H1 (cell line): ENCODE data around the gene B9D1. TPM values are rescaled to one million over a fixed set of nuclear protein-coding genes. Genes with fewer than 3 reads are reported as not detected.

Experiments
- CTCF ChIA-PET: fragments of 300-600 bp; sonication (Branson Sonifier 250); formaldehyde crosslinking; loops from one replicate; lab custom pipeline; 2021; ENCODE audit not compliant: partially characterized antibody; lab: Charles Lee
- POLR2A ChIA-PET: fragments of 300-600 bp; sonication (Branson Sonifier 250); formaldehyde crosslinking; loops from one replicate; lab custom pipeline; 2021; ENCODE audit warnings: inconsistent platforms; ENCODE audit not compliant: partially characterized antibody; lab: Charles Lee
- DNase-seq, 2 experiments: peaks; one replicate each; pipeline versions ENCODE4 v3.0.0 to v3.0.0-alpha.2; 2010 to 2022; ENCODE audit warnings: low spot score in 2 of 2, low read depth in 1 of 2, mixed read lengths in 1 of 2
- FAIRE-seq: peaks from 2 replicates; lab custom pipeline; 2011; peaks lifted over from hg19 to GRCh38; lab: Jason Lieb, UNC
- H2AFZ ChIP-seq: 2 replicates; pipeline ENCODE4 v1.8.1; 2012; ENCODE audit warnings: low read length, inconsistent platforms
- H2AK5ac ChIP-seq: 2 replicates; pipeline ENCODE4 v1.6.1; 2013; ENCODE audit warnings: low read depth, low read length
- H2BK120ac ChIP-seq: replicated peaks from 2 replicates; pipeline ENCODE3; 2013; ENCODE audit warnings: low read depth, low read length, inconsistent platforms
- H2BK12ac ChIP-seq: 2 replicates; pipeline ENCODE4 v1.6.1; 2013; ENCODE audit warnings: low read depth, low read length
- H2BK15ac ChIP-seq: 2 replicates; pipeline ENCODE4 v1.6.1; 2013; ENCODE audit warnings: low read length
- H2BK20ac ChIP-seq: 2 replicates; pipeline ENCODE4 v1.6.1; 2013; ENCODE audit warnings: low read length
- H2BK5ac ChIP-seq: 2 replicates; pipeline ENCODE4 v1.6.1; 2013; ENCODE audit warnings: low read depth, low read length
- H3K14ac ChIP-seq: 2 replicates; pipeline ENCODE4 v1.6.1; 2013; ENCODE audit warnings: inconsistent platforms; ENCODE audit not compliant: insufficient read length
- H3K18ac ChIP-seq: 2 replicates; pipeline ENCODE4 v1.6.1; 2013; ENCODE audit warnings: low read length; ENCODE audit errors: extremely low read depth
- H3K23ac ChIP-seq: 2 replicates; pipeline ENCODE4 v1.6.1; 2013; ENCODE audit warnings: inconsistent platforms; ENCODE audit not compliant: insufficient read length
- H3K23me2 ChIP-seq: 2 replicates; pipeline ENCODE4 v1.6.1; 2013; ENCODE audit warnings: low read depth, low read length
- H3K27ac ChIP-seq: 2 replicates; pipeline ENCODE4 v1.6.1; 2011; ENCODE audit warnings: low read depth, low read length, inconsistent platforms
- H3K27me3 ChIP-seq, 4 experiments: replicated peaks in 1 of 4; 1 replicate in 1 of 4; 2 replicates in 3 of 4; pipeline versions ENCODE4 v1.6.1 to v1.8.1; 2011 to 2013; ENCODE audit warnings: low read length in 3 of 4, mild to moderate bottlenecking in 3 of 4, inconsistent platforms in 2 of 4, mixed read lengths in 2 of 4, moderate library complexity in 1 of 4; ENCODE audit not compliant: control insufficient read depth in 3 of 4, insufficient read depth in 3 of 4; ENCODE audit errors: extremely low read depth in 1 of 4
- H3K36me3 ChIP-seq, 4 experiments: 2 replicates each; pipeline versions ENCODE4 v1.6.1 to v1.8.1; 2011 to 2013; ENCODE audit warnings: mild to moderate bottlenecking in 4 of 4, low read length in 3 of 4, moderate library complexity in 2 of 4, control low read depth in 1 of 4, inconsistent platforms in 1 of 4; ENCODE audit not compliant: insufficient read depth in 4 of 4, control insufficient read depth in 2 of 4
- H3K4ac ChIP-seq: replicated peaks from 2 replicates; pipeline ENCODE3; 2013; ENCODE audit warnings: low read length, low read depth, mixed read lengths, inconsistent platforms; ENCODE audit not compliant: insufficient read length
- H3K4me1 ChIP-seq, 4 experiments: replicated peaks in 1 of 4; 1 replicate in 1 of 4; 2 replicates in 3 of 4; pipeline versions ENCODE4 v1.6.1 to v1.8.1; 2011 to 2013; ENCODE audit warnings: low read length in 3 of 4, inconsistent platforms in 2 of 4, mixed read lengths in 1 of 4; ENCODE audit not compliant: insufficient read depth in 4 of 4, control insufficient read depth in 3 of 4
- H3K4me2 ChIP-seq, 2 experiments: 2 replicates each; pipeline versions ENCODE4 v1.6.1 to v1.8.1; 2011 to 2013; ENCODE audit warnings: low read depth in 2 of 2, low read length in 2 of 2, control low read depth in 1 of 2, inconsistent platforms in 1 of 2, mild to moderate bottlenecking in 1 of 2; ENCODE audit not compliant: insufficient read depth in 1 of 2
- H3K4me3 ChIP-seq, 4 experiments: fragments of 200-600, 300-600 bp in 1 of 4; sonication (generic), shearing (Covaris generic), sonication (Bioruptor Twin) in 1 of 4; 2 replicates each; pipeline versions ENCODE4 v1.5.1 to v1.8.1; 2011 to 2016; ENCODE audit warnings: low read length in 4 of 4, low read depth in 3 of 4, control low read depth in 2 of 4, inconsistent platforms in 2 of 4, mild to moderate bottlenecking in 2 of 4, mixed read lengths in 1 of 4, moderate library complexity in 1 of 4; ENCODE audit not compliant: insufficient read depth in 2 of 4; ENCODE audit errors: extremely low read depth in 1 of 4
- H3K56ac ChIP-seq: replicated peaks from 2 replicates; pipeline ENCODE3; 2013; ENCODE audit warnings: low read depth, mild to moderate bottlenecking, mixed read lengths, low read length, inconsistent platforms; ENCODE audit not compliant: insufficient read length
- H3K79me1 ChIP-seq: 2 replicates; pipeline ENCODE4 v1.6.1; 2013; ENCODE audit warnings: low read depth, low read length, control low read depth
- H3K79me2 ChIP-seq, 2 experiments: 2 replicates each; pipeline versions ENCODE4 v1.6.1 to v1.8.1; 2012 to 2013; ENCODE audit warnings: low read length in 2 of 2, mild to moderate bottlenecking in 2 of 2, inconsistent platforms in 1 of 2; ENCODE audit not compliant: insufficient read depth in 2 of 2, control insufficient read depth in 1 of 2
- H3K9ac ChIP-seq, 4 experiments: replicated peaks in 1 of 4; 1 replicate in 1 of 4; 2 replicates in 3 of 4; pipeline versions ENCODE4 v1.6.1 to v1.8.1; 2011 to 2013; ENCODE audit warnings: low read depth in 3 of 4, low read length in 3 of 4, control low read depth in 2 of 4, mild to moderate bottlenecking in 2 of 4, moderate library complexity in 2 of 4, inconsistent platforms in 1 of 4; ENCODE audit errors: extremely low read depth in 1 of 4
- H3K9me3 ChIP-seq, 2 experiments: 2 replicates each; pipeline versions ENCODE4 v1.6.1 to v1.8.1; 2012 to 2013; ENCODE audit warnings: mild to moderate bottlenecking in 2 of 2, moderate library complexity in 2 of 2, control low read depth in 1 of 2, inconsistent platforms in 1 of 2, low read depth in 1 of 2, low read length in 1 of 2, mixed read lengths in 1 of 2; ENCODE audit not compliant: insufficient read depth in 2 of 2
- H4K20me1 ChIP-seq, 2 experiments: replicated peaks in 1 of 2; 2 replicates each; pipeline versions ENCODE3 to v1.8.1; 2011 to 2013; ENCODE audit warnings: inconsistent platforms in 2 of 2, low read length in 2 of 2, mild to moderate bottlenecking in 1 of 2; ENCODE audit not compliant: insufficient read depth in 2 of 2, control insufficient read depth in 1 of 2
- H4K5ac ChIP-seq: 2 replicates; pipeline ENCODE4 v1.6.1; 2013; ENCODE audit warnings: low read length, low read depth, mixed read lengths, inconsistent platforms; ENCODE audit not compliant: insufficient read length
- H4K8ac ChIP-seq: 2 replicates; pipeline ENCODE4 v1.8.0; 2013; ENCODE audit warnings: mild to moderate bottlenecking, moderate library complexity, low read length, inconsistent platforms; ENCODE audit not compliant: insufficient read depth; ENCODE audit errors: extremely low read depth
- H4K91ac ChIP-seq: replicated peaks from 2 replicates; pipeline ENCODE3; 2013; ENCODE audit warnings: low read length, mixed read lengths, inconsistent platforms; ENCODE audit not compliant: insufficient read length
- WGBS, 2 experiments: shearing (Covaris generic) in 1 of 2; methylation state at CpG; one replicate each; pipeline versions ENCODE4 v1.1.6 to v1.1.7; 2013 to 2015; ENCODE audit warnings: low lambda C conversion rate in 2 of 2, mixed read lengths in 2 of 2, inconsistent platforms in 1 of 2, low coverage in 1 of 2, missing lambda C conversion rate in 1 of 2; ENCODE audit not compliant: insufficient replicate concordance in 2 of 2, insufficient coverage in 1 of 2, insufficient read length in 1 of 2; ENCODE audit errors: extremely low coverage in 1 of 2, missing lambda C conversion rate in 1 of 2; 5-methylcytosine and 5-hydroxymethylcytosine counted together
- polyA plus RNA-seq, 7 experiments: library from polyadenylated mRNA; depleted of rRNA in 3 of 7; stranded (reverse) in 5 of 7; unstranded in 2 of 7; fragments of >200 nt in 5 of 7; fragments of 200-250 nt in 2 of 7; gene quantifications; 1 replicate in 5 of 7; 2 replicates in 1 of 7; 4 replicates in 1 of 7; pipeline versions ENCODE4 v1.2.1 to v1.2.3, GENCODE V29; 2011 to 2013; ENCODE audit warnings: missing spikeins in 2 of 7, mixed read lengths in 2 of 7
- total RNA-seq: library from RNA; stranded (reverse); fragmentation: NEBNext Ultra II Directional; extraction: Animal tissue kit (Norgen Biotek cat#: 25700); gene quantifications from 2 replicates; pipeline ENCODE4 v1.2.1, GENCODE V29; 2021

B9D1 gene
- total and polyA plus RNA-seq, 2 of the 8 experiments (the other 6 are each of a cell fraction or from before 2014, with no cell fraction given): 24.6 to 65.7 TPM

- no peak overlapping the region for H3K56ac ChIP-seq
- no peak overlapping the region for H3K23ac ChIP-seq
- H3K79me2 ChIP-seq: peaks cover 0 to 6% of the 10 kb centered on the region in 2 experiments; a peak in 2 of 4 replicates
- H3K4ac ChIP-seq: no peak overlapping the region
- H4K91ac ChIP-seq: no peak overlapping the region
- peaks cover 0 to 4% (median 0%) of the 10 kb centered on the region in 4 experiments; a peak in 3 of 7 replicates for H3K4me1 ChIP-seq
- H3K9me3 ChIP-seq: no peaks in the 10 kb centered on the region
- POLR2A ChIA-PET: interaction anchor here (0.7 kb wide), 1 partner anchor 10 kb away, joined by 3 read pairs; no protein-coding TSS in a partner anchor
- CTCF ChIA-PET: interaction anchor here (0.8 to 1.8 kb wide), 5 partner anchors 9 to 39 kb away, joined by 3 to 6 read pairs (median 3); no protein-coding TSS in a partner anchor
- no peak overlapping the region for H2BK120ac ChIP-seq
- no peak overlapping the region for H2BK5ac ChIP-seq
- H3K9ac ChIP-seq: no peak overlapping the region
- no peak overlapping the region for H4K5ac ChIP-seq
- no peak overlapping the region for H3K14ac ChIP-seq
- FAIRE-seq (no peak), DNase-seq (no peak)
- H3K4me3 ChIP-seq: no peak overlapping the region
- no peak overlapping the region for H4K8ac ChIP-seq
- no peak overlapping the region for H2BK20ac ChIP-seq
- peaks cover 12 to 23% of the 10 kb centered on the region in 2 experiments for H4K20me1 ChIP-seq
- H3K27ac ChIP-seq: no peak overlapping the region
- H3K4me2 ChIP-seq: no peak overlapping the region
- no peak overlapping the region for H2AFZ ChIP-seq
- H3K27me3 ChIP-seq: no peaks in the 10 kb centered on the region
- peaks cover 14% of the 10 kb centered on the region for H3K79me1 ChIP-seq
- no peak overlapping the region for H2AK5ac ChIP-seq
- no peak overlapping the region for H2BK15ac ChIP-seq
- WGBS, 2 experiments: 91% methylated on average over 7 of the region's 7 CpGs; no CpG with 5 or more reads in 1 of the 2 experiments
- no peaks in the 10 kb centered on the region for H3K23me2 ChIP-seq
- H3K18ac ChIP-seq: no peak overlapping the region
- H2BK12ac ChIP-seq: no peak overlapping the region
- no peaks in the 10 kb centered on the region; a peak in 1 of 8 replicates for H3K36me3 ChIP-seq
These were observed 62.7 kb downstream of the B9D1 start for GRCh38 chr17:19299866-19300265.
